ENCODE measurements around the gene ITGA1. TPM values are rescaled to one million over a fixed set of nuclear protein-coding genes. Genes with fewer than 3 reads are reported as not detected.
A peak's percentile ranks its signal among the peaks of the same experiment; 100 is the strongest.
"Not testable (repeated sequence)": the region's sequence is repeated elsewhere in the genome, so short reads cannot be mapped to it uniquely, and the experiment has no call there.

Gene ITGA1
- total RNA-seq, 4 donors from 2014 or later = 5.7 to 20.4 (median 12.4) TPM

DNA sequence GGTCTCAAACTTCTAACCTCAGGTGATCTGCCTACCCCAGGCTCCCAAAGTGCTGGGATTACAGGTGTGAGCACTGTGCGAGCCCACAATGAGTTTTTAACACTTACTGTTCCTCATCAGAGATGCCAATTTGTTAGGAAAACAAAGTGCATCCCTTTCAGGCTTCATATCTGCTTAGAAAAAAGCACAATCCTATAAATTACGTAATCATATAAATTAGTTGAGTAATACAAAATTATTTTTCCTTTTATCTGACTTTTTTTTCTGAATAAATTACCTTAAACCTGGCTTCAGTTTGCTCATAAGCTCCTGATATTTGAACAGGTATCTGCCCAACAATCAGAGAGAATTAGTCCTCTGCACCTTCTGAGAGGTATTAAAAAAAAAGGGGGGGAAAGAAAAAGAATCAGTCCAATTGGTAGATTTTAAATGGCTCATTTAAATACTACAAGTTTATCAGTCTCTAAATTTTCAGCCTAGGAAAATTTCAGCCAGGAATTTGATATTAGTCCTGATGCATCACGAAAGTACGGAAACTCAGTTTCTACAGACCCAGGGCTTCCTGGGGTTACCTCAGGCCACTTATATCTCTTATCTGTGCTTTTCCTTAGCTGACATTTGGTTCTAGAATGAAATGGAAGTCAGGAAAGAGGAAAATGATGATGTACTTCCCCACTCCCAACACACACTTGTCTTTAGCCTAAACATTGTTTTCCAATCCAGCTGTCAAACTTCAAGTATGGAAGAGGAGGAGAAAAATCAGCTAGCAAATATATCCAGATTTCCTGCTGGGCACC lies 26.8 kb downstream of the ITGA1 start:
- intact Hi-C loops (cut with DNase I; ENCODE audit: low total_unique reads) (no loop called here), in situ Hi-C loops (cut with MboI; ENCODE audit: low sequenced_read_pairs in 4 of 4) (no loop called here)
- ATAC-seq (no peak), DNase-seq (no peak)
- H3K36me3 ChIP-seq = no peaks in the 10 kb centered on the region
- TF ChIP-seq POLR2A (IDR thresholded peaks at IDR 0.05) = no peak
- TF ChIP-seq CTCF (IDR thresholded peaks at IDR 0.05 in 4 of 5, conservative IDR thresholded peaks at IDR 0.05 in 1 of 5) = no peak
- peaks cover 13 to 22% of the 10 kb centered on the region in 2 donors for H3K4me1 ChIP-seq
- no peaks in the 10 kb centered on the region for H3K9me3 ChIP-seq
- H3K27ac ChIP-seq = peak overlapping the region; percentile 10 to 43 (median 34)
- no peaks in the 10 kb centered on the region for H3K27me3 ChIP-seq
- H3K4me3 ChIP-seq = no peak overlapping the region

DNA sequence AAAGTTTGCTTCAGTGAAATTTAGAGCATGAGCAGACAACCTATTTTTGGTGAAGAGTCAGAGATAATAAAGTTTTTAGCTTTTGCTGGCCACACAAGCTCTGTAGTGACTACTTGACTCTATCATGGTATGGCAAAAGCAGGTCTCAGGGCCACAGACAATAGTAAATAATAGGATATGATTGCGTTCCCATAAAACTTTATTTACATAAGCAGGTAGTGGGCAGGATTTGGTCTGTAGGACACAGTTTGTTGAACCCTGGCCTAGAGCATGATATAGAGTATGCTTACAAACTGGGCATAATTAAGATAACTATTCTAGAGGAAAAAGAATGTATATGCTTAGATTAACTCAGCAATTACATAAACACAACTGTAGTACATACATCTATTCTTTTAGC lies 30.1 kb downstream of the ITGA1 start:
- intact Hi-C loops (cut with DNase I; ENCODE audit: low total_unique reads) (no loop called here), in situ Hi-C loops (cut with MboI; ENCODE audit: low sequenced_read_pairs in 4 of 4) (no loop called here)
- DNase-seq (no peak), ATAC-seq (no peak)
- Histone ChIP-seq H3K36me3 (no peaks in the 10 kb centered on the region), H3K27ac (no peak overlapping the region), H3K4me3 (no peak overlapping the region), H3K27me3 (no peaks in the 10 kb centered on the region), H3K9me3 (no peaks in the 10 kb centered on the region), H3K4me1 (peaks cover 24 to 32% of the 10 kb centered on the region in 2 donors)
- TF ChIP-seq POLR2A (IDR thresholded peaks at IDR 0.05) (no peak), CTCF (IDR thresholded peaks at IDR 0.05 in 4 of 5, conservative IDR thresholded peaks at IDR 0.05 in 1 of 5) (no peak)

GRCh38 chr5:52818360-52818759 lies 30.6 kb downstream of the ITGA1 start:
- in situ Hi-C loops (cut with MboI; ENCODE audit: low sequenced_read_pairs in 4 of 4) = no loop called here
- no peak for ATAC-seq
- TF ChIP-seq POLR2A (IDR thresholded peaks at IDR 0.05) (no peak), CTCF (IDR thresholded peaks at IDR 0.05 in 4 of 5, conservative IDR thresholded peaks at IDR 0.05 in 1 of 5) (no peak)
- H3K4me1 ChIP-seq = peaks cover 28 to 31% of the 10 kb centered on the region in 2 donors
- no peaks in the 10 kb centered on the region for H3K36me3 ChIP-seq
- H3K4me3 ChIP-seq = no peak overlapping the region
- H3K27me3 ChIP-seq = no peaks in the 10 kb centered on the region
- H3K9me3 ChIP-seq = no peaks in the 10 kb centered on the region
- DNase-seq = no peak
- intact Hi-C loops (cut with DNase I; ENCODE audit: low total_unique reads) = no loop called here
- no peak overlapping the region for H3K27ac ChIP-seq

GRCh38 chr5:52818807-52819206 lies 31.1 kb downstream of the ITGA1 start:
- DNase-seq; ATAC-seq; H3K27ac ChIP-seq; H3K4me3 ChIP-seq; H3K27me3 ChIP-seq; intact Hi-C loops (cut with DNase I; ENCODE audit: low total_unique reads); in situ Hi-C loops (cut with MboI; ENCODE audit: low sequenced_read_pairs in 4 of 4); H3K36me3 ChIP-seq; H3K9me3 ChIP-seq: not testable (repeated sequence)
- H3K4me1 ChIP-seq = peaks cover 28 to 32% of the 10 kb centered on the region in 2 donors

- peak overlapping the region in 1 of 4 donors; percentile 11 for H3K4me3 ChIP-seq
- ATAC-seq = no peak
- DNase-seq = no peak
- TF ChIP-seq POLR2A (IDR thresholded peaks at IDR 0.05) = no peak
- TF ChIP-seq CTCF (IDR thresholded peaks at IDR 0.05 in 4 of 5, conservative IDR thresholded peaks at IDR 0.05 in 1 of 5) = no peak
- H3K36me3 ChIP-seq = no peaks in the 10 kb centered on the region
- peaks cover 14 to 22% of the 10 kb centered on the region in 2 donors for H3K4me1 ChIP-seq
- intact Hi-C loops (cut with DNase I; ENCODE audit: low total_unique reads) = no loop called here
- in situ Hi-C loops (cut with MboI; ENCODE audit: low sequenced_read_pairs in 4 of 4) = no loop called here
- no peaks in the 10 kb centered on the region for H3K9me3 ChIP-seq
- H3K27me3 ChIP-seq = no peaks in the 10 kb centered on the region
- H3K27ac ChIP-seq = peak overlapping the region; percentile 16 to 53 (median 22)
These were observed 34.2 kb downstream of the ITGA1 start for GRCh38 chr5:52821901-52822300.
